HG02588 (cell line): Measurements from ENCODE around the gene BABAM2.
"Not testable (repeated sequence)": the region's sequence is repeated elsewhere in the genome, so short reads cannot be mapped to it uniquely, and the experiment has no call there.

Source experiments
- ATAC-seq: cut with Tn5 transposase; IDR thresholded peaks from one replicate; pipeline ENCODE4 v1.9.1; 2021; ENCODE audit warnings: mild to moderate bottlenecking, moderate library complexity; ENCODE audit not compliant: unreplicated experiment

Gene BABAM2

DNA sequence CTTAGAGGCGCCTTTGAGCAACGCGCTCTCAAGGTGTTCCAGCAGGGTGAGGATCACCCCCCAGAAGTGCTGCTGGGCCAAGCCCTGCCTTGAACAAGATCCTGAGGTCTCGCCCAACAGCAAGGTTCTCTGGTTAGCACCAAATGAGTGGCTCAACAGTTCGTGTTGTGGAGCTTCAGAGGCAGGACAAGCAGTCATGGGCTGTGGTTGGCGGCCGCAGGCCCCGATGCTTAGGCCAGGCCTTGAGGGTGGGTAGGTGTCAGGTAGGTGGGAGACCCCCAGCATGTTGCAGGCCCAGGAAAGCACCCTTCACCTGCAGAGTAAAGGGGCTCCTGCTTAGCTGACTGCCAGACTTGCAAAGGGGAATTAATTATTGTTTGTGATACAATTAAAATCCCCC, 431.9 kb downstream of the BABAM2 start:
- ATAC-seq: no peak

- ATAC-seq: no peak
Measured at GRCh38 chr2:28322981-28323396, 432.5 kb downstream of the BABAM2 start.

- no peak for ATAC-seq
Measured at GRCh38 chr2:28325173-28325566, 434.6 kb downstream of the BABAM2 start.

DNA sequence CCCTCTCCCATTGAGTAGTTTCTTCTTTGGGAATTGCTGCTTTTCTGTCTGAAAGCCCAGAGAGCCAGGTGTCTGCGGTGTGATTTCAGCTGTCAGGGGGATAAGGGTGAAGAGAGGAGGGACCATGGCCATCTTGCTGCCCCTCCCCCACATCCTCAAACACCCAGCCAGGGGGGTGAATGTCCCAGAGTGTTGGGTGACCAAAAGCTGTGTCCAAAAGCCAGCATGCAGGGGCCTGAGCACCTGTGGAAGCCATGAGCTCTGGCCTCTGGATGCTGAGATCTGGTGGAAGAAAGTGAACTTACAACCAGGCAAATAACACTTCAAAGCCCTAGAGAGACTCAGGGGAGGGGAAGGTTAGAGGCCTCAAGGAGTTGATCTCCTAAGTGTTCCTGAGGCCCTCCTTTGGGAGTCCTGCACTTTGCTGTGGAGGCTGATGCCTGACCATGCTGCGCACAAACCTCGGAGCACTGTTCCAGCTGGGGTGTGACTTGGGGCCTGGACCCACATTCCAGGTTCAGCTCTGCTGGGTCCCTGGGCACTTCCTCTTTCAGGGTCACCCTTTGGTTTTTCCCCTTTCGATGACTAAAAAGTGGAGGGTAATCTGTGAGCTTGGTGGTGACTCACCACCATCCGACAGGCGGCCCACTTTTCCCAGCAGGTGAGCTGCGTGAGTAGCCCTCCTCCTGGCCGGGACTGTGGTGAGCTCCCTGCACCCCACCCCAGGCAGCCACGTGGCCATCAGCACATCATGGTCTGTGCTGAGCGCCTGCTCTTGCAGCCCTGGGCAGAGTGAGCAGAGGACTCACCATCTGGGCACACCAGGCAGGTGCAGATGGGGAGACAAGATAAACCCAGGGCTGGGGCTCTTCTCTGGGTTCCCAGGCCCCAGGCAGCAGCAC, 435.3 kb downstream of the BABAM2 start:
- ATAC-seq: no peak

DNA sequence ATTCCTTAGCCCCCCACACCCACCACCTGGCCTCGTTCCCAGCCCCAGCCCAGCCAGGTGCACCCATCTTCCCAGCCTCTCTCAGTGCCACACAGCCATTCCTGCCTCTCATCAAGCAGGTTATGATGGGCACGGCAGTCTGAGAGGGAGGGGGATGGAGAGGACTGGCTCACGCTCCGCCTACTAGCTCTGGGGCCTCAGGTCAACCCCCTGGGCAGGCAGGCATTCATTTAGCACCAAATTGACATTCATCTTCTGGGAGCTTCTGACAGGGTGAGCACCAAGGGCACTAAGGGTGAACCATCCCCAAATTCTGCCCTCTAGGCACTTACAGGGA, 435.9 kb downstream of the BABAM2 start:
- ATAC-seq: no peak

GRCh38 chr2:28326881-28327505, 436.5 kb downstream of the BABAM2 start:
- no peak for ATAC-seq

- no peak for ATAC-seq
Measured at GRCh38 chr2:28327581-28327955, 437.0 kb downstream of the BABAM2 start.

DNA sequence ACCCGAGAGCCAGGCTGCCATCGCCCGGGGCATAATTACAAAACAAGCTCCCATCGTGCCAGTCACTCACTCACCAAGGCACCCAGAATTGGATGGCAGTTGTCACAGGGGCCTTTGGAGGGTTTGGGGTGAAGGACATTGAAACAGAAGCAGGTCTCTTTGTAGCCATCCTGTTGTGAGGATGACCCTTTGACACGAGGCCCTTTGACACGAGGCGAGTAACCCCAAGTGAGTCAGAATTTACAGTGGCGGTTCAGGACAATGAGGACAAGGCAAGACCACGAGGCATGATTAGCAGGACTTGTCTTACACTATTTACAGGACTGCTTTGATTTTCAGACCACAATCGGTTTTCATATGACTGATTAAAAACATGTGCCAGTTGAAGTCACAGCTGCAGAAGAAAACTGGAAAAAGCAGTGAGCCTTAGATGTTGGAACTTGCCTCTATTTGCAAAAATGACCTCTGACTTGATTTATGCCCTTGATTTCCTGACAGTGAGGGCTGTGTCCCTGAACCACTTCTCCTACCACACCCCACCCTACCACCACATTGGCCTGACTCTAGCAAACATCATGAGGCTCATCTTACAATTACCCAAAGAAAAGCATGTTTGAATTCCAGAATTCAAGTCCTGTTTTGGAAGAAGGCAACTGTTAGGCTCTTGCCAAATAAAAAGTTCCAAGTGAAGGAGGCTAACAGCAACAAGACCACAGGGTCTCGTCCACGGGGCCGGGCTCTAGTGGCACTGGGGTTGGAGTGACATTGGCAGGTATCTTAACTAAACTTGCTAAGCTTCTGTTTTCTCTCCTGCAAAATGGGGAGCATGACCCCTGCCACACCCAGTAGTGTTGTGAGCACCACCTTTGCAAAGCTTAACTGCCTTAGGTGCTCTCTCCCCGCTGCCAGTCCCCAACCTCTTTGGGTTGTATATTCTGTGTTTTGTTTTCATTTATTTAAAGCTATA, 437.7 kb downstream of the BABAM2 start:
- no peak for ATAC-seq

DNA sequence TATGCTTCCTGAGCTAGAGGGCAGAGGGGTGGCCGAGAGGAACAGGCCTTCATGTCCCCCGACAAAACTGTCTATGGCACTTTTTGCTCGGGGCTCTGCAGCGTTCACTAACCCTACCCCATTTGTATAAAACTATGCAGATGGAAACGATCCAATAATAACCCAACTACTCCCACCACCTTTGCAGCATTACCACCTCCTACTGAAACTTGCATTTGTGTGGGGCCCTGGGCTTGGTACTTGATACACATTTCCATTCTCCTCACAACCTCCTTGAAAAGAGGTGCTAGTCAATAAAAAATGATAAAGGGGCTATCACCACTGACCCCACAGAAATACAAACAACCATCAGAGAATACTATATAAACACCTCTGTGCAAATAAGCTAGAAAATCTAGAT, 438.7 kb downstream of the BABAM2 start:
- no peak for ATAC-seq

DNA sequence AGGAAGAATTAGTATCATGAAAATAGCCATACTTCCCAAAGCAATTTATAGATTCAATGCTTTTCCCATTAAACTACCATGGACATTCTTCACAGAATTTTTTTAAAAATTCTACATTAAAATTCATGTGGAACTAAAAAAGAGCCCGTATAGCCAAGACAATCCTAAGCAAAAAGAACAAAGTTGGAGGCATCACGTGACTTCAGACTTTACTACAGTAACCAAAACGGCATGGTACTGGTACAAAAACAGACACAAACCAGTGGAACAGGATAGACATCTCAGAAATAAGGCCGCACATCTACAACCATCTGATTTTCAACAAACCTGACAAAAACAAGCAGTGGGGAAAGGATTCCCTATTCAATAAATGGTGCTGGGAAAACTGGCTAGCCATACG, 440.2 kb downstream of the BABAM2 start:
- ATAC-seq: not testable (repeated sequence)

DNA sequence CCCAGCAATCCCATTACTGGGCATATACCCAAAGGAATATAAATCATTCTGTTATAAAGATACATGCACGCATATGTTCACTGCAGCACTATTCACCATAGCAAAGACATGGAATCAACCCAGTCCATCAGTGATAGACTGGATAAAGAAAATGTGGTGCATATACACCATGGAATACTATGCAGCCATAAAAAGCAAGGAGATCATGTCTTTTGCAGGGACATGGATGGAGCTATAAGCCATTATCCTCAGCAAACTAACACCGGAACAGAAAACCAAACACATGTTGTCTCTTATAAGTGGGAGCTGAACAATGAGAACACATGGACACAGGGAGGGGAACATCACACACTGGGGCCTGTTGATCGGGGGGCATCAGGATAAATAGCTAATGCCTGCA, 441.3 kb downstream of the BABAM2 start:
- ATAC-seq: not testable (repeated sequence)

DNA sequence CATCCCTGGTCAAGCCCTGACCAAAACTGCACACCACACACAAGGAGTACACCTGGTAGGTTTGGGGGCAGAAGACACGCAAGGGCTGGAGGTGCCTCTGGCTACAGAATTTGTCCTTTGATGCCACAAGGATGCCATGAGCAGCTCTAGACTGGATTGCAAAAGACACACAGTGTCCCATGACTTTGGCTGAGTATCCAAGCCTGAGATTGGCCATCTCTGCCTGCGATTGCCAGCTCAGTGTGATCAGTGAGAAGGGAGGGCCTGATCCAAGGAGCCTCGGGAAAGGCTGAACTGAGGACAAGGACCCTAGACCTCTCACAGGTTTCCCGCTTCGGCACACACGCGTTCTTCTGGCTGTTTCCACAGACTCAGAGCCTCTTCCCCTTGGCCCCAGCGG, 442.2 kb downstream of the BABAM2 start:
- no peak for ATAC-seq

GRCh38 chr2:28333606-28334526, 443.3 kb downstream of the BABAM2 start:
- ATAC-seq: no peak

- no peak for ATAC-seq
Measured at GRCh38 chr2:28334527-28334894, 444.0 kb downstream of the BABAM2 start.

- ATAC-seq: not testable (repeated sequence)
Measured at GRCh38 chr2:28335265-28335664, 444.7 kb downstream of the BABAM2 start.

DNA sequence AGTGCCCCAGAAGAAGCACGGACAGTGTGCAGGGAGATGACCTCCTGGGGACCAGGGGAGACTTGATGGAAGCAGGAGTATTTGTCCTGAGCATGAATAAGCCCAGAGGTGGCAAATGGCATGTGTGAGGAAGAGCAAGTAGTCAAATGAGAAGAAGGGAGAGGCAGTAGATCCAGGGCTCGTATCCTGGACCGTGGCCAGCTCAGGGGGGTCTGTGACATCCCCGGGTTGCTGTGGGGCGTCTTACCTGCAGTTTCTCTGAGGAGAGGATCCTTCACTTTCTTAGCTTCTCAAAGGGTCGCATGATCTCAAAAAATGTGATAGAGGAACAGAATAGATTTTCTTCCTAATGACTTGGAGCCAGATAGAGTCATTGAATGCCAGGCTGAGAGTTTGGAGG, 445.1 kb downstream of the BABAM2 start:
- no peak for ATAC-seq

GRCh38 chr2:28336264-28336980, 445.9 kb downstream of the BABAM2 start:
- no peak for ATAC-seq

DNA sequence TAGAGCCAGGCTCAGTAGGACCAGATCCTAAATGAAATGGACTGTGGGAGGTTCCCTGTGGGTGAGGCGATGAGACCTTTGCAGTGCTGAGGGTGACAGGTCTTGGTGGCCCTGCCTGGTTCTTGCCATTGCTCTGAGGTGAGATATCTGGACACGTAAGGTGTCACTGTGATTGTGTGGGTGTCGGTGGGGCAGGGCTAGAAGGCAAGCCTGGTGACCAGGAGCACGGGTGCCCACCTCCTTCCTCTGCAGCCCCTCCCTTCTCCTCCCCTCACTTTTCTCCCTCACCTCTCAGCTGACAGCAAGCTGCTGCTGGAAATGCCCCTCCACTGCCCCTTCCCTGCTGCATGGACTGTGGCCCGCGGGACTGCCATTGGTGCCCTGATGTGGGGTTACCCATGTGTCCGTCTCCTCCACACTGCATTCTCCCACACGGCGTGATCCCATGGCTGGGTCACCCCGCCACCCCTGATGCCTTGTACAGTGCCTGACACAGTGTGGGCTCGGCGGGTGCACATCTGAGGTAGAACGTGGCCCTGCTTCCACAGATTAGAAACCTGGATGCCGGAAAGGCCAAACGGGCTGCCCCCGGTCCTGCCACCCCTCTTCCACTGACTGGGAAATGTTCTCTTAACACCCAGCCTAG, 446.6 kb downstream of the BABAM2 start:
- no peak for ATAC-seq
